ENCODE results near the gene ETV2.
"Not testable (repeated sequence)": the region's sequence is repeated elsewhere in the genome, so short reads cannot be mapped to it uniquely, and the experiment has no call there.

Gene ETV2

GRCh38 chr19:35601971-35602370 lies 39.6 kb upstream of the ETV2 start:
- ChIA-PET CTCF (no interaction called here), POLR2A (interaction anchor here (1.9 kb wide), 2 partner anchors 11 to 46 kb away, joined by 5 to 6 read pairs; partner anchors contain the start of genes COX6B1 and HAUS5)
- DNase-seq (ENCODE audit: extremely low spot score): no peak
- TF ChIP-seq FOXM1 (IDR thresholded peaks at IDR 0.05; ENCODE audit: borderline replicate concordance) (no peak), ELF4 (IDR thresholded peaks at IDR 0.05) (no peak), SP1 (IDR thresholded peaks at IDR 0.05) (no peak), CTBP1 (IDR thresholded peaks at IDR 0.05; ENCODE audit: borderline replicate concordance) (no peak), FOXK2 (IDR thresholded peaks at IDR 0.05) (no peak), PKNOX1 (IDR thresholded peaks at IDR 0.05) (no peak), FOXA1 (IDR thresholded peaks at IDR 0.05) (no peak), BHLHE40 (IDR thresholded peaks at IDR 0.05; ENCODE audit: borderline replicate concordance) (no peak), NFRKB (IDR thresholded peaks at IDR 0.05) (no peak), ARNT (IDR thresholded peaks at IDR 0.05) (no peak), SUZ12 (IDR thresholded peaks at IDR 0.05) (no peak), L3MBTL2 (conservative IDR thresholded peaks at IDR 0.05) (no peak), TARDBP (IDR thresholded peaks at IDR 0.05) (no peak), ZNF384 (IDR thresholded peaks at IDR 0.05) (no peak), LEF1 (IDR thresholded peaks at IDR 0.05; ENCODE audit: borderline replicate concordance) (no peak)

- CTCF ChIA-PET; POLR2A ChIA-PET; DNase-seq (ENCODE audit: extremely low spot score): not testable (repeated sequence)
Measured at GRCh38 chr19:35604436-35604835, 37.1 kb upstream of the ETV2 start.

GRCh38 chr19:35607170-35607569 lies 34.4 kb upstream of the ETV2 start:
- POLR2A ChIA-PET; DNase-seq (ENCODE audit: extremely low spot score); CTCF ChIA-PET: not testable (repeated sequence)

- CTCF ChIA-PET: interaction anchor here (0.5 kb wide), 1 partner anchor 81 kb away, joined by 3 read pairs; no protein-coding TSS in a partner anchor
- TF ChIP-seq BHLHE40 (IDR thresholded peaks at IDR 0.05; ENCODE audit: borderline replicate concordance): no peak
- no peak for TF ChIP-seq FOXA1 (IDR thresholded peaks at IDR 0.05)
- TF ChIP-seq ARNT (IDR thresholded peaks at IDR 0.05): no peak
- POLR2A ChIA-PET: interaction anchor here (0.9 kb wide), 1 partner anchor 40 kb away, joined by 4 read pairs; the partner anchor contains the start of gene COX6B1
- no peak for DNase-seq (ENCODE audit: extremely low spot score)
Measured at GRCh38 chr19:35607661-35608060, 33.9 kb upstream of the ETV2 start.

GRCh38 chr19:35608251-35608650 lies 33.3 kb upstream of the ETV2 start:
- POLR2A ChIA-PET: interaction anchor here (0.9 kb wide), 1 partner anchor 40 kb away, joined by 4 read pairs; the partner anchor contains the start of gene COX6B1
- DNase-seq (ENCODE audit: extremely low spot score): no peak
- CTCF ChIA-PET: interaction anchor here (0.5 kb wide), 1 partner anchor 81 kb away, joined by 3 read pairs; no protein-coding TSS in a partner anchor

GRCh38 chr19:35609851-35610353 lies 31.6 kb upstream of the ETV2 start:
- DNase-seq (ENCODE audit: extremely low spot score): no peak
- ChIA-PET POLR2A (interaction anchor here (1.2 kb wide), 1 partner anchor 28 kb away, joined by 4 read pairs; no protein-coding TSS in a partner anchor), CTCF (no interaction called here)
- TF ChIP-seq FOXA1 (IDR thresholded peaks at IDR 0.05): no peak
- no peak for TF ChIP-seq ARNT (IDR thresholded peaks at IDR 0.05)
- TF ChIP-seq HDGF (IDR thresholded peaks at IDR 0.05; ENCODE audit: borderline replicate concordance): no peak
- no peak for TF ChIP-seq LEF1 (IDR thresholded peaks at IDR 0.05; ENCODE audit: borderline replicate concordance)
- TF ChIP-seq ELF4 (IDR thresholded peaks at IDR 0.05): no peak
- TF ChIP-seq SUZ12 (IDR thresholded peaks at IDR 0.05): no peak
- no peak for TF ChIP-seq CTBP1 (IDR thresholded peaks at IDR 0.05; ENCODE audit: borderline replicate concordance)
- TF ChIP-seq PKNOX1 (IDR thresholded peaks at IDR 0.05): no peak
- TF ChIP-seq L3MBTL2 (conservative IDR thresholded peaks at IDR 0.05): no peak
- TF ChIP-seq FOXM1 (IDR thresholded peaks at IDR 0.05; ENCODE audit: borderline replicate concordance): no peak
- no peak for TF ChIP-seq BHLHE40 (IDR thresholded peaks at IDR 0.05; ENCODE audit: borderline replicate concordance)
- TF ChIP-seq TARDBP (IDR thresholded peaks at IDR 0.05): no peak
- TF ChIP-seq SP1 (IDR thresholded peaks at IDR 0.05): no peak
- no peak for TF ChIP-seq ZNF384 (IDR thresholded peaks at IDR 0.05)
- no peak for TF ChIP-seq FOXK2 (IDR thresholded peaks at IDR 0.05)
- TF ChIP-seq NFRKB (IDR thresholded peaks at IDR 0.05): no peak

More at GRCh38 chr19:35608251-35608650, 33.3 kb upstream of the ETV2 start:
- TF ChIP-seq ZNF384 (IDR thresholded peaks at IDR 0.05): no peak
- TF ChIP-seq SUZ12 (IDR thresholded peaks at IDR 0.05): no peak
- TF ChIP-seq TARDBP (IDR thresholded peaks at IDR 0.05): no peak
- no peak for TF ChIP-seq FOXA1 (IDR thresholded peaks at IDR 0.05)
- no peak for TF ChIP-seq CTBP1 (IDR thresholded peaks at IDR 0.05; ENCODE audit: borderline replicate concordance)

GRCh38 chr19:35612224-35612558 lies 29.4 kb upstream of the ETV2 start:
- TF ChIP-seq FOXA1 (IDR thresholded peaks at IDR 0.05) (no peak), L3MBTL2 (conservative IDR thresholded peaks at IDR 0.05) (no peak), NFRKB (IDR thresholded peaks at IDR 0.05) (no peak), HDGF (IDR thresholded peaks at IDR 0.05; ENCODE audit: borderline replicate concordance) (no peak), BHLHE40 (IDR thresholded peaks at IDR 0.05; ENCODE audit: borderline replicate concordance) (no peak), SUZ12 (IDR thresholded peaks at IDR 0.05) (no peak), ELF4 (IDR thresholded peaks at IDR 0.05) (no peak), ZNF384 (IDR thresholded peaks at IDR 0.05) (no peak), CTBP1 (IDR thresholded peaks at IDR 0.05; ENCODE audit: borderline replicate concordance) (no peak), TARDBP (IDR thresholded peaks at IDR 0.05) (no peak)
- POLR2A ChIA-PET: interaction anchor here (0.6 to 2.8 kb wide), 10 partner anchors 11 to 136 kb away, joined by 3 to 16 read pairs (median 6); partner anchors contain the start of genes COX6B1 and LIN37
- CTCF ChIA-PET: interaction anchor here (0.6 kb wide), 2 partner anchors 12 to 41 kb away, joined by 4 to 6 read pairs; no protein-coding TSS in a partner anchor
- DNase-seq (ENCODE audit: extremely low spot score): no peak
